GM12878 (cell line): ENCODE measurements around the gene TRABD2B. TPM values are rescaled to one million over a fixed set of nuclear protein-coding genes. Genes with fewer than 3 reads are reported as not detected.

ENCODE experiments used
- BCL11A ChIP-seq: IDR thresholded peaks from 2 replicates; pipeline ENCODE4 v1.6.1; 2011; ENCODE audit warnings: low read depth, low read length
- HDAC2 ChIP-seq: fragments of 200-600 bp; sonication (generic); IDR thresholded peaks from 2 replicates; pipeline ENCODE4 v1.6.1; 2017
- LARP7 ChIP-seq: fragments of 450-650 bp; IDR thresholded peaks from 2 replicates; pipeline ENCODE4 v1.6.1; 2017; ENCODE audit warnings: mild to moderate bottlenecking
- NKRF ChIP-seq: fragments of 450-650 bp; conservative IDR thresholded peaks from 2 replicates; pipeline ENCODE4 v1.6.1; 2017; ENCODE audit warnings: mild to moderate bottlenecking, moderate library complexity
- POU2F2 ChIP-seq: IDR thresholded peaks from 3 replicates; pipeline ENCODE4 v1.6.1; 2011; ENCODE audit warnings: low read depth, mild to moderate bottlenecking, low read length, borderline replicate concordance
- SMAD5 ChIP-seq: IDR thresholded peaks from 2 replicates; pipeline ENCODE4 v1.6.1; 2016; ENCODE audit warnings: antibody characterized with exemption, low read depth
- TCF7 ChIP-seq: IDR thresholded peaks from 2 replicates; pipeline ENCODE4 v1.6.1; 2014; ENCODE audit warnings: antibody characterized with exemption, borderline replicate concordance
- ZNF687 ChIP-seq: fragments of 450-650 bp; IDR thresholded peaks from 2 replicates; pipeline ENCODE4 v1.6.1; 2017; ENCODE audit warnings: mild to moderate bottlenecking, moderate library complexity
- polyA plus RNA-seq, 11 experiments: library from polyadenylated mRNA; depleted of rRNA in 4 of 11; unstranded in 6 of 11; stranded (reverse) in 5 of 11; fragments of >200 nt; fragmentation: Nextera tagmentation in 4 of 11; fragmentation: Illumina TruSeq in 1 of 11; extraction: Ambion mirVana in 4 of 11; extraction: Trizol in 1 of 11; gene quantifications; 1 replicate in 1 of 11; 2 replicates in 10 of 11; pipeline versions ENCODE4 v1.2.1 to v1.2.3, GENCODE V29; 2011 to 2016; ENCODE audit warnings: inconsistent platforms in 2 of 11, missing spikeins in 2 of 11, low read depth in 1 of 11
- total RNA-seq, 4 experiments: library from RNA; depleted of rRNA in 3 of 4; stranded (reverse); fragments of >200 nt in 3 of 4; fragmentation: Illumina TruSeq in 1 of 4; extraction: Trizol in 1 of 4; gene quantifications; 2 replicates each; pipeline versions ENCODE4 v1.2.1 to v1.2.3, GENCODE V29; 2013 to 2021

The TRABD2B gene
- total and polyA plus RNA-seq, 10 of the 15 experiments (the other 5 are each of a cell fraction or from before 2014, with no cell fraction given): not detected

GRCh38 chr1:47859092-47859743, 138.0 kb downstream of the TRABD2B start (continued):
- TF ChIP-seq ZNF687 (no peak), BCL11A (no peak), NKRF (no peak), POU2F2 (no peak), TCF7 (no peak), HDAC2 (no peak), SMAD5 (no peak), LARP7 (no peak)
